Measurements from ENCODE around the gene TNRC6C.

TNRC6C gene

DNA sequence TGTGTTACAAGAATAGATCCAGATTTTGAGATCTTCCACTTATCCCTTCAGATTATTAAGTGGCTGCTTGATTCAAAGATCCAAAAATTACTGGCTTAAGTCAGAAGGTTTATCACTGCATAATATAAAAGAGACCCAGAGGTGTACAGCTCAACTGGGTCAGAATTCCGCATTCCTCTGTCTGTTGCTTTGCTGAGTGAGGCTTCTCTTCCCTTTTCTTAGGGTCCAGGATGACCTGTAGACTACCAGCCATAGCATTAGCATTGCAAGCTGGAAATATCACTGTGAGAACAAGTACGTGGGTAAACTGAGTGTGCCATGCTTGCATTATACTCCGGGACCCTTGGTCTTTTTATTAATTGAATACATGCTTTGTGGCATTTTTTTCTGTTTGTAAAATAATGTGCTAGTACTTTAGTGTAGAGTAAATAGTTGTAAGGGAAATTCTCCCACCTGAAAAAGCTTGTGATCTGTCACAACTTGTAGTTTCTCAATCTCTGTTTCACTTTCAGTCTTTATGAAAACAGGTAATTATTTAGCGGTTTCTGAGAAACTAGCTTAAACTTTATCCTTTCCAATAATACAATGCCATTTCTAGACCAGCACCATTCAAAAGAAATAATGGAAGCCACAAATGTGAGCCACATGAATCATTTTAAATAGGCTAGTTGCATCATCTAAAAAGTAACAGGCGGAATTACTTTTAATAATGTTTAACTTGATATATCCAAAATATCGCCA, 61.6 kb downstream of the TNRC6C start:
- DNase-seq, result no peak

DNA sequence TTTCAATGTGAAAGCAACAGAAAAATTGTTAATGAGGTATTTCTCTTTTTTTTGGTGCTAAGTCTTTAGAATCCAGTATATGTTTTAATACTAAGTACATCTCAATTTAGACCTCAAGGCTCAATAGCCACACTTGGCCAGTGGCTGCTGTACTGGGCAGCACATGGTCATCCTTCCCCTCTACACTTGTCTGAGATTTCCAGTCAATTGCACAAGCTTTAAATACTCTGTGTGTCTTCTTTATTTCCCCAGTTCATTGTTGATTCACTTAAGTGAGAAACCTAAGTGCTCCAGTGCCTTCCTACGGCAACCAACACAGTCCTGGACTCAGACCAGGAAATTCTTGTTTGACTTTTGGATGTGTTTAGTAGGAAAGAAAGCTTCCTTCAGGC, 62.2 kb downstream of the TNRC6C start:
- no peak for DNase-seq

DNA sequence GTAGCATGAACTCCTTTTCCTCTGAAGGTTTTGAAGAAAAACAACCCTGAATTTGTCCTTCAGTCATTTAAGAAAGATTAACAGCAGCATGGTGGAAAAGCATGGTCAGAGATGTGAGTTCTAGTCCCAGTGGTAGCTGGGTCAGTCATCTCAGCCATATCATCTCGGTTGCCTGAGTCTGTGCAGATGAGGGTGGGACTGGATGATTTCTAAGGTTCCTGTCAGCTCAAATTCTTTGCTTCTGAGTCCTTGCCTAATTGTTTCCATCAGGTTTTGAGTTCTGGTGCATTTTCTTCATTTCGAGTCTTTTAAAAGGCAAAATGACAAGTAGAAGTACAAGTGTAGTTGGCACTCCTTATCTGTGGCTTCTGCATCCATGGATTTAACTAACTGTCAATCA, 63.9 kb downstream of the TNRC6C start:
- no peak for DNase-seq

DNA sequence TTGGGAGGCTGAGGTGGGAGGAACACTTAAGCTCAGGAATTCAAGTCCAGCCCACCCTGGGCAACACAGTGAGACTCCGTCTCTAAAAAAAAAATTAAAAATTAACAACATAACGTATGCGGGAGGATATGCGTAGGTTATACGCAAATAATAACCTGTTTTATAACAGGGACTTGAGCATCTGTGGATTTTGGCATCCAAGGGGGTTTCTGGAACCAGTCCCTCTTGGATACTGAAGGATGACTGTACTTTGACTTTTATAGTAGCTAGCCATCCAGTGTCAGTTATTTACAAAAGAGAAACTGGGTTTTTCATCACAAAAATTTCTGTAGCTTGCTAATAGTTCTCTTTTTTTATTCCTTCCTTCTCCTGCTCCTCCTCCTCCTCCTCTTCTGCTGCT, 64.5 kb downstream of the TNRC6C start:
- no peak for DNase-seq

DNA sequence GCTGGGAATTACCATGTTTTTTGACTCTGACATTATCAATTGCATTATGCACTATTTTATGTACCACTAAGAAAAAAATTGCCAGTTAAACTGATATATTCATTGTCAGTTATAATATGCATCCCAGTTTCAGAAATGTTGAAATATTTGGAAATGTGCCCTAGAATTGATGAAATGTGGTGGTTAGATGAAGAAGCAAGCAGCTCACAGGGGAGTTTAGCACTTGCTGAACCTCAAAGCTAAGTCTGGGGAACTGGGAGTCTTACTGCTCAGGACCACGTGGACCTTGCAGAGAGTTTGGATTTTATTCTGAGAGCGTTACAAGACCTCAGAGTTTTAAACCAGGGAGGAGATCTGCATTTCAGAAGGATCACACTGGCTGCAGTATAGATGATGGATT, 67.9 kb downstream of the TNRC6C start:
- DNase-seq, result no peak

DNA sequence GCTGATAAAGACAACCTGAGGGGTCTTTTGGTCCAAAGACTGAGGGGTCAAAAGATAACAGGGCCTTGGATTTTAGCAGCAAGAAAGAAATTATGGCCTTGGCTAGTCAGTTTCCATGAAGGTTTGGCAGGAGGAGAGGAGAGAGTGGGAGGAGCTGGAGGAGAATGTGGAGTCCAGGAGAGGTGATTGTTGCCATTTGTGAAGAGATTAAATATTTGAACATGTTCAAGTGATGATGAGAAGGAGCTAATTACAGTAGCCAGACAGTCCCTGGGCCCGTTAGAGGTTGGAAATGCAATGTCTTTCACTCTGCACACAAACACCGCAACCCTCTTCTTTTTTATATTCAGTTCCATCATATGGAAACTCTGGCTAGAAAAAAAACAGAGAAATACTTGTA, 68.6 kb downstream of the TNRC6C start:
- DNase-seq, result no peak

DNA sequence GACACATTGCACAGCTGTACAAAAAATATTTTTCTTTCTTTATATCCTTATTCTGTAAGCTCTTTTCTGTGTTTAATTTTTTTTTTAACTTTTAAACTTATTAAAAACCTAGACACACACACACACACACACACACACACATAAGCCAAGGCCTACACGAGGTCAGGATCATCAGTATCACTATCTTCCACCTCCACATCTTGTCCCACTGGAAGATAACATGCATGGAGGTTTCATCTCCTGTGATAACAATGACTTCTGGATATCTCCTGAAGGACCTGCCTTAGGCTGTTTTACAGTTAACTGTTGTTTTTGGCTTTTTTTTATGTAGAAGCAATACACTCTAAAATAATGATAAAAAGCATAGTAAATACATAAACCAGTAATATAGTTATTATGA, 71.2 kb downstream of the TNRC6C start:
- DNase-seq, result no peak

DNA sequence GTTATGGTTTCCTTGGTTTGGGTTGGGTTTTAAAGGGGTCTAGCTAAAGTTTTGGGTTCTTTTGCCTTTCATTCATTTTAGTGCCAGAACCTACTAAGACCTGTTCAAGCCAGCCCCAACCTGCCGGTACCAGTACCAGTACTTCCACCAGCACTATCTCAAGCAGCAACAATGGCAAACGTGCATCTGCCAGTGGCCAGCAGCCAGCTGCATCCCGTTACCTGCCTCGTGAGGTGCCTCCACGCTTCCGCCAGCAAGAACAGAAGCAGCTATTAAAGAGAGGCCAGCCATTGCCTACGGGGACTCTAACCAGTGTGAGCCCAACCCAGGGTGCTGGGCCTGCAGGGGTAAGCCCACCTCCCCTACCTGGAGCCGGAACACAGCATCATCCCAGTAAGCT, 72.9 kb downstream of the TNRC6C start:
- no peak for DNase-seq

DNA sequence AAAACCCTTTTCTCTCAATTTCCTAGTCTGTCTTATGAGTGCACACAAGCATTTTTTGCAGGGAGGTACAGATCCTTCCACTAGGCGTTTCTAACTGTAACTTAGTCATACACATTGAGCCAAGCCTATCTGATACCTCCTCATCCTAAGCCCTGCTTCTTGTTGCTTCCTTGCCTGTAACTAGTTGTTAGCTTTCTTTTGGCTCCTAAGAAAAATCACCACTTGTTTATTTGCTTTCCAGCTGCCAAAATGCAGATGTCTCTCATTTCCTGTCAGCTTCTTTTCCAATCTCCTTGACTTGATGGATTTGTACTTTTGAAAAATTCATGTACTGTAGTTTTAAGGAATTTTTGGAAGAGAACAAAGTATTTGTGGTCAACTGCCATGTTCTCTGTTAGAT, 73.7 kb downstream of the TNRC6C start:
- DNase-seq, result no peak

DNA sequence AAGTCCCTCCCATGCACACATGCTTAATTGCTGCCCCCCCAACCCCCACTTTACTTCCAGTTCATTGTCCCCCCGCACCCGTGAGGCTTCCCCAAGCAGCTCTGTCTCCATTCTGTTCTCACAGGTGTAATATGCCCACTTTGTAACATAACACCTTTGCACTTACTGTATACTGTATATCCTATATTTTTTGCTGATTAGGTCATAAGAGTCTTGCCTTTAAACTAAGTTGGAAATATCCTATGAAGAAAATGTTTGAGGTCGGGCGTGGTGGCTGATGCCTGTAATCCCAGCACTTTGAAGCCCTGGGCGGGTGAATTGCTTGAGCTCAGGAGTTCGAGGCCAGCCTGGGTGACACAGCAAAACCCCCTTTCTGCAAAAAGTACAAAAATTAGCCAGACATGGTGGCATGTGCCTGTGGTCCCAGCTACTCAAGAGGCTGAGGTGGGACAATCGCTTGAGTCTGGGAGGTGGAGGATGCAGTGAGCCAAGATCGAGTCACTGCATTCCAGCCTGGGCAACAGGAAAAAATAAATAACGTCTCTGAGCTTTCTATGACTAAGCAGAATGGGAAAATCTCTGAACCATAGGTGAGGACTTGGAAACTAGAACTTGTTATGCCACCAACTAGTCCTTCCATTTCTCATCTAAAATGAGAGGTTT, 76.1 kb downstream of the TNRC6C start:
- DNase-seq, result no peak

DNA sequence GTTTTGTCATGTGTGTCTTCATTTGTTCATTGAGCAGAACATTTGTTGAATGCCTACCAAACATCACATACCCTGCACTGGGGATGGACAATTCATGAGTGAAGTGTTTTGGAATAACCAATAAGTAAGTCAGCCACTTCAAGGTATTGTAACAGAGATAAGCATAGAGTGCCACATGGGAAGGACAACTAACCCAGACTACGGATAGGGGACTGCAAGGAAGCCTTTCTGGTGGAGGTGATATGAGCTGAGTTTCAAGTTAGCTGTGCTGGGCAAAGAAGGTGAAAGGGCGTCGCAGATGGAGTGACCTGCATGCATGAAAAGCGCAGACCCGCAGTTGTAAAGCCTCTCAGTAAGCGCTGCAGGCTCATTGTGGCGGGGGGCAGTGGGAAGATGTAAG, 78.8 kb downstream of the TNRC6C start:
- DNase-seq, result no peak

DNA sequence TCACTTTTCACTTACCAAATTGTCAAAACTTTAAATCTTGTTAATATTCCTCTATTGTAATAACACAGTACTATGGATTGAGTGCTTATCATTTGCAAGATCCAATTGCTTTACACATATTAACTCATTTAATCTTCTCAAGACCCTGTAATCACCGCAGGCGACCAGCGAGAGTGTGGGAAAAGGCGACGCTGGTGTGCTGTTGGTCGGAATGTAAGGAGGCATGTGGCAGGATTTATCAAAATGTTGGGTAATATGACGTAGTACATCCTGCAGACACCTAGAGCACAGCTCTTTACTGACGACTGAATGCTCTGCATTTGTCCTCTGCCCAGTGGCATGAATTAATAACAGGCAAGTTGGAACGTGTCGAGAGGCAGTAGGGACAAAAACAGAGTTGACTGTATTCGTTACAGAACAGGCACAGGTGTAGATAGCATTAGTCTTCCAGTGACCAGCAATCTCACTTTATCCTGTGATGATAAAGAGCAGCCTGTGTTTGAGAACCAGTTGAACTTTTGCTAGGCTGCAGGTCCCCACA, 80.3 kb downstream of the TNRC6C start:
- DNase-seq, result no peak

DNA sequence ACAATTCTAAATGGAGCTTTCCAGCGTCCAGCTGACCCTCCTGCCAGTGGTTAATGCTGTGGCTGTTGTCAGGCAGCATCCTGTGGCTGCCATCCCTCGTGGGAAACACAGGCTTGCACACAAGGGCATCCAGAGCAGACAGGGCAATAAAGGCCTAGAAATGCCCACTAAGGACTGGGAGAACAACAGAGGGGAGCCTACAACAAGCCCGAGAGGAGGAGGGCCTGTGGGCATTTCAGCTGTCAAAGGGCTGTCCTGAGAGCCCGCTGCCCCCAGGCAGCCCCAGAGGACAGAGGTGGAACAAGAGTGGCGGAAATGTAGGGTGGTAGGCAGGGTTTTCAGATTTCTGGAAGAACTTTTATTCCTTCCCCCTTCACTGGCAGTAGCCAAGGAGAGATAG, 81.1 kb downstream of the TNRC6C start:
- no peak for DNase-seq

DNA sequence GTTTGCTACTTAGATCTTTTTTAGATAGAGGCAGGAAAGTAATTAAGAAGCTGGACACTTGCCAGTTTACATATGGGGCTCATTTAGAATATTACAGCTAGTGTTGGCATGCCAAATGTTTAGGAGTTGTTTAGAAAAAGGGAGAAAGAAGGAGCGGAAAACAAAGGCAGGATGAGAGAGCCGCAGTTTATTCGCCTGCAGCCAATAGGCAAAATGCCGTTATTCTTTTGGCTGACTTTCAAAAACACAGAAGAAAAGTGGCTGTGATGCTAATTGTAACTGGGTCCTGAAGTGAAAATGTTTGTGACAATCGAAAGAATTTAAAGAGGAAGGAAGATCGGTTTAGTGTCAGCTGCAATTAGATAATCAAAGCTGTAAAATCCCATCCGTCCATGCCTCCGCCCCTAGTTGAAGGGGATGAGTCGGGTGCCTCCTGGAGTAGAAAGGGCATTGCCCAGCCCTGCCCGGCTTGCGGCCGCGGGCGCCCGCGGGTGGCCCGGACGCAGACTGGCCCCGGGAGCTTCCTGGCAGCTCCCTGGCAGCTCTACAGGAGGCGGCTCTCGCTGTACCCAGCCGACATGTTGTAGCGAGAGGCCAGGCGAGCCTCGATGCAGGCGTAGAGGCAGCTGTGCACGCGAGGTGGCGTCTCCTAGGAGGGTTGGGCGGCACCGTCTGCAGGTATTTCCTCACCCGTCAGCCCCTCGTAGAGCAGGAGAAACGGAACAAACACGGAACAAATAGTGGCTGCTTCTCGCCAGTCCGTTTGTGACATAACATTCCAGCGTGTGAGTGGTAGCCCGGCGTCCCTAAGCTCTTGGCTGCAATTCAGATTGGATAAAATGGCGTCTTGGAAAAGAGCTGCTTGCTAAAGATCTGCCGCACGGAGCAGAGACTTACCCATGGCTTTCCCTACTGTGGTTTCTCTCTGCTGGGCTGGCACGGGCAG, 82.2 kb downstream of the TNRC6C start:
- peak; percentile 30 for DNase-seq

DNA sequence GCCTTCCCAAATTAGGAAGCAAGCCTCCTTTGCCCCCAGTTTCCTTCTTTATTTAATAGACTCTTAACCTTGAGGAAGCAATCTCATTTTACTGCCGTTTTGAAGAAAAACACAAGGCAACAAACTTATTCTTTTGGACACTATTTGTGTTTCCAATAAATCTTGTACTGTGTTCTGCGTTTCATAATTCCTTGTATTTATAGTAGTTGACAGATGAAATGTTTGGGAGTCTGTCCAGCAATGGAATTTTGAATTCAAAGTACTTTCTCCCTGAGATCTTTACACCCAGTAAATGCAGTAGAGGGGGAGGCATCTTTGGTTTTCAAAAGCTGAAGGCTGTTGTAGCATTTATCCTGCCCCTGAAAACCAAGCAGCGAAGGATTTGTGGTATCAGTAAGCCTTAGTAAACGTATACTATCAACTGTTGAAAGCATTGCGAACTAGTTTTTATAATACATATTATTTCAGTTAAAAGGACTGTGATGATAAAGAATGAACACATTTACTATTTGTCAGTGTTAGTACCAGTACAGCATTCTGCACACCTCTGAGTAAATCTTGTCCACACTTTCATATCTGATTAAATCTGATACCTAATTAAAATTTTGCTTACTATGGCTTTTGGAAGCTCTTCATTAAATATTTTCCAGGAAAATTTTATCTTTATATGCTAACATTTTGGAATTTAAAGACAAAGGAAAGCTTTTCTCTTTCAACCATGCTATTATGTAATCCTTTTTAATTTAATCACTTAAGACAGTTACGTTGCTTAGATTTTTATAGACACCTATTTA, 83.1 kb downstream of the TNRC6C start:
- DNase-seq, result no peak

DNA sequence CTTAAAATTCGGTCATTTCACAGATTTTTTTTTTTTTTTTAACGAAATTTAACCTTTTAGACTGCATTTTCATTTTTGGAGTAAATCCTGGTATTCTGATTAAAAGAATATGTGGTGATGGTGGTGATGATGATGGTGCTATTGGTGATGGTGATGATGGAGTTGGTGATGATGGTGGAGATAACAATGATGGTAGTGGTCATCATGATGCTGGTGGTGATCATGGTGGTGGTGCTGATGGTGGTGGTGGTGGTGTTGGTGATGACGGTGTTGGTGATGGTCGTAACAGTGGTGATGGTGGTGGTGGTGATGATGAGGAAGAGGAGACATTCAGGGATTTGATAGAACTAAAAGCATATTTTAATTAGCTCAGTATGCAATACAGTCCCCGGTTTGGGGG, 84.0 kb downstream of the TNRC6C start:
- no peak for DNase-seq

DNA sequence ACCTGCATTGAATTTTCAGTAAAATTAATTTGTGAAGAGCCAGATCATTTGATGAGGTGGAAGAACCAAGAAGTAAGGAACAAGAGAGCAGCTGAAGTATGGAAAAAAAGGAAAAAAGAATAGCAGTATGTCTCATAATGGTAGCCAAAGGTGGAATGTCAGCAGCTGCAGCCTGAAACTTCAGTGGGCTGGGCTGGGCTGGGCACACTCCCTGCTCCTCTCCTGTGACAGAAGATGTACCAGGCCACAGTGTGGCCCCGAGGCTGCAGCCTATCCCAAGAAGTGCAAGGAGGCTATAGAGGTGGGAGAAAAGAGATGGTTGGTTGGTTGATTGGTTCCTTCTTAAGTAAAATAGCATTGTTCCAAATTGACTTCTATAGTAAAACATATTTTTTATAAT, 84.5 kb downstream of the TNRC6C start:
- no peak for DNase-seq

DNA sequence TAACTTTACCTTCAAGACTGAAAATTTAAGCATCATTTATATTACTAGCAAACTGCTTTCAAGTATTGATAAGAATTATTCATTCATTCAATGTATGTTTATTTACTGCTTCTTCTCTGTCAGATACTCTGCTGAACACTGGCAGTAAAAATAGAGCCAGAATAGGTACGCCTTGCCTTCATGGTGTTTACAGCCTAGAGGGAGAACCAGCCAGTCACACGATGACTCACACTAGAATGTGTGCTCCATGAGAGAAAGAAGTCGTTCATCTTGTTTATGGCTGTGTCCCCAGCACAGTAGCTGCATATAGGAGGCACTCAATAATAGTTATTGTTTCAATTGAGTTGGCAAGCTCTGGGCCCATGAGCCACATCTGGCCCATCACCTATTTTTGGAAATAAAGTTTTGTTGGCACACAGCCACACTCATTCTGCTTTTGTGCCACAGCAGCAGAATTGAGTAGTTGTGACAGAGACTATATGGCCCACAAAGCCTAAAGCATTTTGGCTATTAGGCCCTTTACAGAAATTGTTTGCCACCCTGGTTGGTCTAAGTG, 85.9 kb downstream of the TNRC6C start:
- DNase-seq, result no peak

DNA sequence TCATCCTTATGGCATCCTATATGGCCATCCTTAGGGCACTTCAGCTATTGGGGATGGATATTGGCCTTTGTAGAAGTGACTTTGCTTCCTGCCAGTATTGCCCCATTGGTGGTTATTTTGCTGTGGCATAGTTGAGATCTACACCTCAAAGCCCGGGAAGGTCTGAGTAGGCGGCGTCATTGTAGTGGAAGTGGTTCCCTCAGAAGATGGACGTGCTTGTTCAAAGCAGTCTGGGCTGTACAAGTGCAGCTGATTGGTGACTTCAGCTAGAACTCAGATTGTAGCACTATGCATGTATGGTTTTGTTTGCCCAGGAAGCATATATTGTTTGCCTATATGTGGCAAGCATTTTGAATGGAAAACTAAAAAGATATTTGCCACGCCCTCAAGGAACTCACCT, 86.8 kb downstream of the TNRC6C start:
- DNase-seq, result no peak

DNA sequence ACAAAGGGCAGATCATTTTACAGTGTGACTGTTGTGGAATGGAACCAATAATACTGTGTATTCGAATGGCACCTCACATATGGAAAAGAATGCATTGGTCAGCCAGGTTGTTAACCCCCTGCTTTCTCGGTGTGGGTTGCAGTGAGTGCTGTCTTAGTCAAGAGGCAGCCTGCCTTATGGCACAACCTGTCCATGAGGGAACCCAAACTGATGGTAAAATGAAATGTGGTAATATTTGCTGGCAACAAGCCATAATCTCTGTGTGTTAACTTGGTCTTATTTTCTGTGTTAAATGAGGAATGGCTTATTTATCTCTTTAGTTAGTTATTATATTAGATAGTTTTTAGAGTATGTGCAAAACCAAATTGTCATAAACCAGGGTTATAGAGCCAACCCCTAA, 88.4 kb downstream of the TNRC6C start:
- DNase-seq, result no peak

DNA sequence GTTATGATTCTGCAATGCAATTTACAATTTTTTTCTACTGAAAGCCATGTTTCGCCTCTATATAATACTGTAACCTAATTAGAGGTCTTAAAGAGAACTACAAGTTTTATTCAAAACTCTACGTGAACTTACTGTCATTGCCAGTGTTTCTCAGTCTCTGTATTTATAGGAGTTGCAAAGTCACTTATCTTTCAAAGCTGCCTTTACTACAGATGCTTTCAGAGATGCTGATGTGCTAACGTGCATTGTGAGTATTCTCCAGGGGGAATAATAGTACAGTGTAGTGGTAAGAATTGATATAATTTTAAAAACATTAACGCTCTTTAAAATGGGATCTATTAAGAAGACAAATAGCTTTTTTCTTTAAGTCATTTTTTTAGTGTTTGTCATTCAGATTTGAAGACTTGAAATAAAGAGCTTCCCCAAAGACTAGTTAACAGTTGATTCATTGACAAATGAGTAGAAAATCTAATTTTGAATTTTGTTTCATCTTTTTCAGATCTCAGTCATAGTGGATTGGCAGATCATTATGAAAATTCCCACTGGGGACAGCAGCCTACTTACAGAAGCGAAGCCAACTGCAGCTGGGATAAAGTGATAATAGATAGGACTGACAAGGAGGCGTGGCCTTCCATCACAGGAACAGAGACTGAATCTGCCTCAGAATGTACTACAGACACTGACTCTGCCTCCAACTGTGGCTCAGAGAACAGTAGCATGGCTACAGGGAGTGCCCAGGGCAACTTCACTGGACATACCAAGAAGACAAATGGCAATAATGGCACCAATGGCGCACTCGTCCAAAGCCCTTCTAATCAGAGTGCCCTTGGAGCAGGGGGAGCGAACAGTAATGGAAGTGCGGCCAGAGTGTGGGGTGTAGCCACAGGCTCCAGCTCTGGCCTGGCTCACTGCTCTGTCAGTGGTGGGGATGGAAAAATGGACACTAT, 90.1 kb downstream of the TNRC6C start:
- DNase-seq, result no peak

Data from NCI-H1048 (cell line).